HCT116 (cell line): ENCODE data around the gene GPR107.

ENCODE experiments used
- CEBPB ChIP-seq: IDR thresholded peaks from 2 replicates; pipeline ENCODE4 v1.6.1; 2012; ENCODE audit warnings: low read depth
- CTCF ChIP-seq, 3 experiments: fragments of 200-600 bp in 1 of 3; sonication (generic) in 1 of 3; IDR thresholded peaks in 2 of 3; conservative IDR thresholded peaks in 1 of 3; 2 replicates each; pipeline ENCODE4 v1.5.1; 2012 to 2017; ENCODE audit warnings: low read depth in 2 of 3, low read length in 2 of 3, antibody characterized with exemption in 1 of 3, borderline replicate concordance in 1 of 3, control low read depth in 1 of 3, mild to moderate bottlenecking in 1 of 3, mixed read lengths in 1 of 3, mixed run types in 1 of 3, moderate library complexity in 1 of 3; ENCODE audit not compliant: insufficient read depth in 1 of 3
- EZH2 ChIP-seq: fragments of 200-600 bp; sonication (generic); IDR thresholded peaks from 2 replicates; pipeline ENCODE4 v1.6.1; 2017; ENCODE audit warnings: antibody characterized with exemption, mixed run types
- EZH2phosphoT487 ChIP-seq: fragments of 200-600 bp; IDR thresholded peaks from 2 replicates; pipeline ENCODE4 v1.6.1; 2018; ENCODE audit warnings: antibody characterized with exemption, borderline replicate concordance
- JUND ChIP-seq: IDR thresholded peaks from 2 replicates; pipeline ENCODE4 v1.6.1; 2012
- MAX ChIP-seq: IDR thresholded peaks from 2 replicates; pipeline ENCODE4 v1.6.1; 2012
- POLR2A ChIP-seq: IDR thresholded peaks from 2 replicates; pipeline ENCODE4 v1.7.0; 2011; ENCODE audit warnings: borderline replicate concordance; ENCODE audit not compliant: insufficient read depth, insufficient read length; ENCODE audit errors: extremely low read depth
- POLR2AphosphoS5 ChIP-seq: IDR thresholded peaks from 2 replicates; pipeline ENCODE4 v1.6.1; 2011; ENCODE audit warnings: mild to moderate bottlenecking, low read depth, low read length, moderate library complexity
- REST ChIP-seq: IDR thresholded peaks from 2 replicates; pipeline ENCODE4 v1.6.1; 2012; ENCODE audit warnings: low read depth
- SIN3A ChIP-seq: IDR thresholded peaks from 2 replicates; pipeline ENCODE4 v1.6.1; 2012; ENCODE audit warnings: low read depth
- YY1 ChIP-seq: IDR thresholded peaks from 2 replicates; pipeline ENCODE4 v1.6.1; 2011; ENCODE audit warnings: low read length, low read depth, moderate library complexity, mild to moderate bottlenecking; ENCODE audit not compliant: insufficient replicate concordance; ENCODE audit errors: extremely low read depth

GRCh38 chr9:130139251-130139650, 85.5 kb downstream of the GPR107 start:
- no peak for TF ChIP-seq CTCF (IDR thresholded peaks at IDR 0.05 in 2 of 3, conservative IDR thresholded peaks at IDR 0.05 in 1 of 3; ENCODE audit: borderline replicate concordance in 1 of 3, insufficient read depth in 1 of 3, low read depth in 2 of 3, low read length in 2 of 3)
- TF ChIP-seq POLR2A = no peak
- TF ChIP-seq SIN3A = no peak
- TF ChIP-seq REST = no peak
- TF ChIP-seq EZH2phosphoT487 = no peak
- no peak for TF ChIP-seq POLR2AphosphoS5
- no peak for TF ChIP-seq MAX
- no peak for TF ChIP-seq JUND
- TF ChIP-seq CEBPB = no peak
- no peak for TF ChIP-seq YY1
- no peak for TF ChIP-seq EZH2
